ENCODE measurements around the gene SWSAP1.
"Not testable (repeated sequence)": the region's sequence is repeated elsewhere in the genome, so short reads cannot be mapped to it uniquely, and the experiment has no call there.

SWSAP1 gene

GRCh38 chr19:11374433-11375142 lies at the start of gene SWSAP1:
Gene SWSAP1 (plus strand): TSS chr19:11374666. CDS start chr19:11374681, 15 bp downstream.
- peak; percentile 99 for DNase-seq

GRCh38 chr19:11324748-11325389 lies 49.6 kb upstream of the SWSAP1 start:
- DNase-seq, result no peak

GRCh38 chr19:11325544-11325943 lies 48.9 kb upstream of the SWSAP1 start:
- DNase-seq, result no peak

DNA sequence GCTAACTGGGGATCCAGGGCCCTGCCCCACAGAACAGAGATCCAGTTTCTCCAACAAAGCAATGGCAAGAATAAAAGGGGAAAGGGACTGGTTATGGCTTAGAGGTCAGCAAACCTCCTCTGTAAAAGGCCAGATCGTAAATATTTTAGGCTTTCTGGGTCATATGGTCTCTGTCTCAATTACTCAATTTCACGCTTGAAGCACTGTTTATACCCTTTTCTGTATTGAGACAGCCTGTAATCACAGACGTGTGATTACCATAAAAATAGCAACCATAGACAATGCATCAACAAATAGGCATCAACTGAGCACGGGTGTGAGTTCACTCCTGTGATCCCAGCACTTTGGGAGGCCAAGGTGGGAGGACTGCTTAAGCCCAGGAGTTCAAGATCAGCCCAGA lies 44.3 kb upstream of the SWSAP1 start:
- no peak for DNase-seq

DNA sequence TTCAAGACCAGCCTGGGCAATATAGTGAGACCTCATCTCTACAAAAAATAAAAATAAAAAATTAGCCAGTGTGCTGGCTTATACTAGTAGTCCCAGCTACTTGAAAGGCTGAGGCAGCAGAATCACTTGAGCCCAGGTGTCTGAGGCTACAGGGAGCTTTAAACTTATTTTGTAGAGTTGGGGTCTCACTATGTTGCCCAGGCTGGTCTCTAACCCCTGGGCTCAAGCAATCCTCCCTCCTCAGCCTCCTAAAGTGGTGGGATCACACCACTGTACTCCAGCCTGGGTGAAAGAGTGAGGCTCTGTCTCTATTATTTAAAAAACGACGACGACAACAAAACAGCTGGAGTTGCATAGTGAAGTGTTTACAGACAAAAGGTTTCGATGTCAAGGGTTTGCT lies 43.0 kb upstream of the SWSAP1 start:
- no peak for DNase-seq

DNA sequence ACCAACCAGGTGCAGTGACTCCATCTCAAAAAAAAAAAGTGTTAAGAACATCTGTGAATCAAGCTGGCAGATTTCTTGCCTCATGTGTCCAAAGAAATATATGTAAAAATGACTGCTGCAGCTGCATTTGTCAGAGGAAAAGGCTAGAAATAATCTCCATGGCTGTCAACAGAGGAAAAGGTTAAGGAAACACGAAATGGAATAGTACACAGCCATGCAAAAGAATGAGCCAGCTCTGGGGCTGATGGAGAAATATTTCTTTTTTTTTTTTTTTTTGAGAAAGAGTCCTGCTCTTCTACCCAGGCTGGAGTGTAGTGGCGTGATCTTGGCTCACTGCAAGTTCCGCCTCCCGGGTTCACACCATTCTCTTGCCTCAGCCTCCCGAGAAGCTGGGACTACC lies 41.6 kb upstream of the SWSAP1 start:
- no peak for DNase-seq

GRCh38 chr19:11333838-11334237 lies 40.6 kb upstream of the SWSAP1 start:
- not testable (repeated sequence) for DNase-seq

- DNase-seq, result no peak
These were observed 38.9 kb upstream of the SWSAP1 start for GRCh38 chr19:11335449-11336146.

DNA sequence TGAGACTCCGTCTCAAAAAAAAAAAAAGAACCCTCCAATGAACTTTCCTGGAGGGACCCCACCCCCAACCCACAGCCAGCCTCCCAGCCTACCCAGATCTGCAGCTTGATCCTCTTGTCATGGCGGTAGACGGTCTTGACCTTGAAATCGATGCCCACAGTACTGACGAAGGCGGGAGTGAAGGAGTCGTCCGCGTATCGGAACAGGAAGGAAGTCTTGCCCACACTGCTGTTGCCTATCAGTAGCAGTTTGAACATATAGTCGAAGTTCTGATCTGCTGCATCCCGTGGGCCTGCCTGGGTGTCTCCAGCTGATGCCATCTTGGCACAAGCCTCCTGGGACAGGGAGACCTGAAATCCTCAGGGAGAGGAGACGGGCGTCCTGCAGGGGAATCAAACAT lies 37.4 kb upstream of the SWSAP1 start:
- no peak for DNase-seq

DNA sequence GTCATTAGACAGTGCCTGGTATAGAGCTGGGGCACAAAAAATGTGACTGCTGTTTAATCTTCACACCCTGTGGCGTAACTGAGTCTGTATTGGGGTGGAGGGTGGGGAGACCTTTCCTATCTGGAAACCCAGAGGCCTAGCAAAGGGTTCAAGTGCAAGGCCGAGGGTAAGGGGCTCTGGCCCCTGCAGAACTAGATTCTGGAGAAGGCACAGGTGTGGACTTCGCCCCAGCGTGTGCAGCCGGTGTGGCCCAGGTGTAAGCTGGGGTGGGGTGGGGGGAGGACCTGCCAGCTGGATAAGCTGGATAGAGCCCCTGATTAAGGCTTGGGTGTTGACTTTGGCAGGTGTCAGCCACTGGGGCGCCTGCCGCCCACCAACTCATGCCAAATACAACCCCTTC lies 36.3 kb upstream of the SWSAP1 start:
- no peak for DNase-seq

- DNase-seq, result no peak
These were observed 35.8 kb upstream of the SWSAP1 start for GRCh38 chr19:11338569-11339253.

DNA sequence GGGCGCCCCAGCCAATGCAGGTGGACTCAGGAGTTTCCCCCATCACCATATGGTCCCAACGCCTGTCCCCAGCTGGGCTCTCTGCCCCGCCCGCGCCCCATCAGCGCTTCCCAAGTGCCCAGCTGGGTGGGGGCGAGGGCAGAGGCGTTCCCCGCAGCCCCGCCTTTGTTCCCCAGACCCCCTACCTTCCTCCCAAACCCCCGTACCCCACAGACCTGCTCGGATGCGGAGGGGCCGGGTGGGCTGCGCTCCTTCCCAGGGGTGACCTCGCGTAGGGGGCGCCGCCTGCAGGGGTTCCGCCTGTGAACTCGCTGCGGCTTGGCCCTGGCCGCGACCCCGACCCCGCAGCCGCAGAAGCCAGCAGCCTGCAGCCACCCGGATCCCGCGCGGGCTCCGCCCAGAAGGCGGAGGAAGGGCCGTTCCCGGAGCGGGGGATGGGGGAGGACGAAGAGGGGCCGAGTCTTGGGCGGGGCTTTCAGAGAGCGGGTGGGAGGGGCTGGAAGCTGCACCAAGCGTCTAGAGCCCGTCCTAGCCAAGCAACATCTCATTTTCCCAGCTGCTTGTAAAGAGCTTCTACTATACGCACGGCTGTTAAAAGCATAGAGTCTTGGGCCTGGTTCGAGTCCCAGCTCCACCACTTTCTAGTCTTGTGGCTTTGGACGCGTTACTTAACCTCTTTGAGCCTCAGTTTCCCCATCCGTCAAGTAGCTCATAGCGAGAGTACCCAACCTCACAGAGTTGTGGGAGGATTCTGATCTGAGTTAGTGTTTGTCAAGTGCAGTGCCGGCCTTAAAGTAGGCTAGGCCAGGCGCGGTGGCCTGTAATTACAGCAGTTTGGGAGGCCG lies 35.0 kb upstream of the SWSAP1 start, which contains the start of gene RAB3D:
TSS of gene RAB3D (minus strand) at position 404 of the 845 bp plus-strand sequence. CDS start 2,258 bp downstream, outside the sequence.
- peak; percentile 96 for DNase-seq

- not testable (repeated sequence) for DNase-seq
These were observed 34.4 kb upstream of the SWSAP1 start for GRCh38 chr19:11340099-11340467.

DNA sequence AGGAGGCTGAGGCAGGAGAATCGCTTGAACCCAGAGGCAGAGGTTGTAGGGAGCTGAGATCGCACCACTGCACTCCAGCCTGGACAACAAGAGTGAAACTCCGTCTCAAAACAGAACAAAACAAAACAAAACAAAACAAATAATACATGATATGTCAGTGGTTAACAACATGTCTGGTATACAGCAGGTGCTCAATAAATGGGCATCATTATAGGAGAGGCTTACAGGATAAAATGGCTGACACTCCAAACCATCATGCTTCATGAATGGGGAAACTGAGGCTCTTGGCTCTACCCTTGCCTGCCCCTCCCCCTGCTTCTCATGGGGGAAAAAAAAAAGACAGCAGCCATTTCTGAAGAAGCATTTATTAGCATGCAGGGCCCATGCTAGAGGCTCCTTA lies 32.0 kb upstream of the SWSAP1 start:
- DNase-seq, result no peak

GRCh38 chr19:11345122-11345803 lies 29.2 kb upstream of the SWSAP1 start:
- peak; percentile 36 for DNase-seq

DNA sequence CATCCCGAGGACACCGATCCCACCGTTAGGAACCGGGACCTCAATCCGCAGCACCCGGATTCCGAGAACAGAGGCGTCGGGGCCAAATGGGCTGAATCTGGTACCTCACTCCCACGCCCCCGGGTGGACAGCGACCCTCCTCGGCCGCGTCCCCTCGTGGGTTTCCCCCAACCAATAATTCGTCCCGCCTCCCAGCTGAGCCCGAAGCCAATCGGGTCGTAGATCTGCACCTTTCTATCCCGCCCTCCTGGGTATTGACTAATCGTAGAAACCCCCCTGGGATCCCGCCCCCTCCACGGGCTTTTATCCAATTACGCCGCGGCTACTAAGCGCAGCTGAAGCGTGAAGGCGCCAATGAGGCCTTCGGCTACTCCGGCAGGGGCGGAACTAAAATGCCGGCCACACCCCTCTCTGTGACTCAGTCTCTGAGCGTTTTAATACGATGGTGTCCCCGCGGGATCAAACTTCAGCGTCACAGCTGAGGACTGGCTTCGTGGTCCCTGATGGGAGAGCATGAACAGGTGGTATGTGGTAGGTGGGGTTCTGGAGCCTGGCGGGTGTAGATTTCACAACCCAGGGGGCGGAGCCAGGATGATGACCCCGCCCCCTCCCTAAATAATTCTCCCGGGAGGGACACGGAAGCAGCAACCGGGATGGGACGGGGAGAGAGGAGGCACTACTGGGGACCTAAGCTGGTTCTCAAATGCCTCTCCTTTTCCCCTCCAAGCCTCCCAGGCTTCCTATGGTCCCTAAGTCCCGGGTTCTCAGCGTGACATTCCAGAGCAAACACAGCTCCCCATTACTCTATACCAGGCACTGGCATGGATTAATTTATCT lies 28.1 kb upstream of the SWSAP1 start, which contains the start of the genes CCDC159 and TMEM205:
TSS of gene CCDC159 (plus strand) at position 416 of the 837 bp plus-strand sequence. CDS start at position 504, 88 bp downstream.
TSS of gene TMEM205 (minus strand) at position 165 of the 837 bp plus-strand sequence. CDS start 649 bp downstream, outside the sequence.
- DNase-seq, result peak; percentile 100

DNA sequence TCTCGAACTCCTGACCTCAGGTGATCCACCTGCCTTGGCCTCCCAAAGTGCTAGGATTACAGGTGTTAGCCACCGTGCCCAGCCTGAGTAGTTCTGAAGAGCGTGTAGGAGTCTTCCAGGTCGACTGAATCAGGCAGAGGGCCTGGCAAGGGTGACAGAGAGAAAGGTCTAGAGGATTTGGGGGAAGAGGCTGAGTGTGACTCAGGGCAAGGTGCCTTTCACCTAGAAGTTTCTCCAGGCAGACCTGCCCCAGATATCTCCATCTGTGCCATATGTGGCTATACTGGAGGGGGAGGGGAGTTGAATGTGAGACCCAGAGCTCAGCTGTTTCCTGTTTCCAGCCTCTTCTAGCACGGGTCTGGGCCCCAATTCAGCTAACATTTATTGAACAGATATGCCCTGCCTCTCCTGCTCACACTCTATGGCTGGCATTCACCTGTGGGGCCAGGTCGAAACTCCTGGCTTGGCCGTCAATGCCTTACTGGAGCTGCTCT lies 26.9 kb upstream of the SWSAP1 start:
- peak; percentile 16 for DNase-seq

- DNase-seq, result no peak
These were observed 25.3 kb upstream of the SWSAP1 start for GRCh38 chr19:11349171-11349570.

DNA sequence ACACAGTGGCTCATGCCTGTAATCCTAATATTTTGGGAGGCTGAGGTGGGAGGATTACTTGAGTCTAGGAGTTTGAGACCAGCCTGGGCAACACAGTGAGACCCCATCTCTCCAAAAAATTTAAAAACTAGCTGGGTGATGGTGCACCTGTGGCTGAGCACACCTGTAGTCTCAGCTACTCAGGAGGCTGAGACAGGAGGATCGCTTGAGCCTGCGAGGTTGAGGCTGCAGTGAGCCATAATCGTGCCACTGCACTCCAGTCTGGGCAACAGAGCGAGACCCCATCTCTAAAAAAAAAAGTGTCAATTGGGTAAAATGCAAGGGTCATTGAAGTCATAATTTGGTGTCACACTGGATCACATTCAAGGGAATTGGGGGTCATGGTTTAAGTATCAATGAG lies 20.4 kb upstream of the SWSAP1 start:
- DNase-seq, result not testable (repeated sequence)

All from RPMI8226 (cell line).